Neural cell (in vitro differentiated cells): ENCODE measurements around the gene ATP5PO. TPM values are rescaled to one million over a fixed set of nuclear protein-coding genes. Genes with fewer than 3 reads are reported as not detected.

Source experiments
- H2AFZ ChIP-seq: fragments of 200-600, 300-800 bp; sonication (generic), shearing (Covaris generic); 2 replicates; pipeline ENCODE4 v1.6.0; 2014; ENCODE audit warnings: low read depth, mild to moderate bottlenecking, antibody characterized with exemption, low read length, moderate library complexity
- H3F3A ChIP-seq: fragments of 200-600 bp; shearing (Covaris generic); 2 replicates; pipeline ENCODE4 v1.6.1; 2016; ENCODE audit warnings: mild to moderate bottlenecking, moderate library complexity, mixed read lengths, antibody characterized with exemption, low read length; ENCODE audit not compliant: insufficient read depth, poor library complexity, severe bottlenecking
- H3K27ac ChIP-seq: fragments of 200-600, 300-800 bp; sonication (generic), shearing (Covaris generic); 2 replicates; pipeline ENCODE4 v1.5.1; 2014; ENCODE audit warnings: mild to moderate bottlenecking, low read length, moderate library complexity
- H3K27me3 ChIP-seq: fragments of 300-800, 200-600 bp; sonication (generic), shearing (Covaris generic); 2 replicates; pipeline ENCODE4 v1.6.0; 2014; ENCODE audit warnings: mild to moderate bottlenecking, low read depth, low read length, moderate library complexity; ENCODE audit not compliant: insufficient read depth
- H3K36me3 ChIP-seq: fragments of 300-800, 200-600 bp; sonication (generic), shearing (Covaris generic); 2 replicates; pipeline ENCODE4 v1.5.1; 2014; ENCODE audit warnings: mild to moderate bottlenecking, antibody characterized with exemption, low read length, moderate library complexity; ENCODE audit not compliant: insufficient read depth
- H3K4me2 ChIP-seq: fragments of 300-800, 200-600 bp; sonication (generic), shearing (Covaris generic); 2 replicates; pipeline ENCODE4 v1.6.0; 2014; ENCODE audit warnings: mild to moderate bottlenecking, low read length
- H3K4me3 ChIP-seq: fragments of 300-800, 200-600 bp; sonication (generic), shearing (Covaris generic); 2 replicates; pipeline ENCODE4 v1.5.1; 2014; ENCODE audit warnings: mild to moderate bottlenecking, low read length, moderate library complexity
- H3K79me2 ChIP-seq: fragments of 200-600 bp; shearing (Covaris generic); replicated peaks from 2 replicates; pipeline ENCODE4 v1.6.0; 2014; ENCODE audit warnings: mild to moderate bottlenecking, low read length, moderate library complexity; ENCODE audit not compliant: insufficient read depth
- H3K9ac ChIP-seq: fragments of 300-800, 200-600 bp; sonication (generic), shearing (Covaris generic); 2 replicates; pipeline ENCODE4 v1.6.1; 2016; ENCODE audit warnings: mild to moderate bottlenecking, low read length, mixed read lengths
- H3K9me2 ChIP-seq: fragments of 200-600 bp; shearing (Covaris generic); 2 replicates; pipeline ENCODE4 v1.6.1; 2016; ENCODE audit warnings: mild to moderate bottlenecking, low read length, mixed read lengths; ENCODE audit not compliant: insufficient read depth
- H3K9me3 ChIP-seq: fragments of 200-600, 300-800 bp; sonication (generic), shearing (Covaris generic); 2 replicates; pipeline ENCODE4 v1.6.1; 2016; ENCODE audit warnings: mild to moderate bottlenecking, mixed run types, low read length, moderate library complexity, mixed read lengths
- H4K20me1 ChIP-seq: fragments of 200-600 bp; shearing (Covaris generic); 2 replicates; pipeline ENCODE4 v1.6.1; 2016; ENCODE audit warnings: mild to moderate bottlenecking, mixed run types; ENCODE audit not compliant: insufficient read depth
- EP300 ChIP-seq: fragments of 450-650 bp; conservative IDR thresholded peaks from 2 replicates; pipeline ENCODE4 v1.6.1; 2014; ENCODE audit warnings: antibody characterized with exemption, mild to moderate bottlenecking, moderate library complexity; ENCODE audit not compliant: poor library complexity, severe bottlenecking
- EZH2 ChIP-seq: fragments of 200-600, 300-800 bp; shearing (Covaris generic), sonication (generic); IDR thresholded peaks from 2 replicates; pipeline ENCODE4 v1.6.1; 2014; ENCODE audit warnings: antibody characterized with exemption, low read length, borderline replicate concordance, mild to moderate bottlenecking; ENCODE audit not compliant: insufficient read depth, poor library complexity, severe bottlenecking
- MXI1 ChIP-seq: fragments of 450-650 bp; conservative IDR thresholded peaks from 2 replicates; pipeline ENCODE4 v1.6.1; 2014; ENCODE audit warnings: antibody characterized with exemption, mild to moderate bottlenecking; ENCODE audit not compliant: poor library complexity, severe bottlenecking
- POLR2AphosphoS5 ChIP-seq: IDR thresholded peaks from 2 replicates; pipeline ENCODE4 v1.6.1; 2012
- RAD21 ChIP-seq: fragments of 450-650 bp; conservative IDR thresholded peaks from 2 replicates; pipeline ENCODE4 v1.6.1; 2014; ENCODE audit warnings: antibody characterized with exemption, mild to moderate bottlenecking, moderate library complexity
- SMC3 ChIP-seq: fragments of 450-650 bp; conservative IDR thresholded peaks from 2 replicates; pipeline ENCODE4 v1.6.1; 2014; ENCODE audit warnings: antibody characterized with exemption, mild to moderate bottlenecking, moderate library complexity; ENCODE audit not compliant: poor library complexity
- TAF1 ChIP-seq: IDR thresholded peaks from 2 replicates; pipeline ENCODE4 v1.6.1; 2012; ENCODE audit warnings: low read depth
- polyA plus RNA-seq: library from polyadenylated mRNA; depleted of rRNA; stranded (reverse); fragments of >200 nt; gene quantifications from 2 replicates; pipeline ENCODE4 v1.2.3, GENCODE V29; 2014
- TF ChIP-seq, protein P1 (sequence below): fragments of 450-650 bp; IDR thresholded peaks from 2 replicates; pipeline ENCODE4 v1.5.1; 2014; ENCODE audit warnings: antibody characterized with exemption, mild to moderate bottlenecking, moderate library complexity; ENCODE audit not compliant: poor library complexity, severe bottlenecking
- TF ChIP-seq, protein P2 (sequence below): IDR thresholded peaks from 2 replicates; pipeline ENCODE4 v1.6.1; 2012; ENCODE audit warnings: borderline replicate concordance

Gene ATP5PO
- polyA plus RNA-seq, 1 donor from 2014 or later: 439 TPM

DNA sequence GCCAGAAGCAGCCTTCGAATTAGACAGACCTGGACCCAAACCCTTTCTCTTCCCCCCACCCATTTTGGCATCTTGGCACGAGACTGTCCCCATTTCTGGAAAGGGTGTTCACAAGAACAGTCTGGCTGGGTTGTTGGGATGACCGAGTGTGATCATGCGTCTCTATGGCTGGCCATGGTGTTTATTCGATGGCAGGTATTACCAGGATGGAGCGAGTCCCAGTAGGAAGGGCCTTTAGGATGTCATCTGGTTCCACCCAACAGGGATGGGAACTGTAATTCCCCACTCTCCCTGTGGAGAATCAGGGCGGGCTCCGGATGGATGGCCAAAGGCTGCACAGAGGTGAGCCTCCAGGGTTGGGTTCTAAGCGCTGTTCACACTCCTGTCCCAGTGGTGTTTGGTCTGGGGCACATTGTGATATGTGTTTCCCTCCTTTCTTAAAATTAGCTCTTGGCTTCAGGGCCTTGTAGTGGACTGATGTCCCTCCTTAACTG lies 33.4 kb upstream of the ATP5PO start:
- Histone ChIP-seq H3K4me2 (peak overlapping the region; percentile 21), H3F3A (no peaks in the 10 kb centered on the region), H3K4me3 (peak overlapping the region; percentile 47), H2AFZ (peak overlapping the region; percentile 86), H3K9me3 (no peaks in the 10 kb centered on the region), H3K27me3 (no peaks in the 10 kb centered on the region), H3K36me3 (no peaks in the 10 kb centered on the region), H3K27ac (peak overlapping the region; percentile 98), H3K9me2 (no peaks in the 10 kb centered on the region), H4K20me1 (no peaks in the 10 kb centered on the region), H3K9ac (peak overlapping the region; percentile 74), H3K79me2 (no peaks in the 10 kb centered on the region)
- TF ChIP-seq SMC3: no peak
- no peak for TF ChIP-seq EZH2
- no peak for TF ChIP-seq POLR2AphosphoS5
- TF ChIP-seq TAF1: no peak
- no peak for TF ChIP-seq RAD21
- TF ChIP-seq MXI1: no peak

DNA sequence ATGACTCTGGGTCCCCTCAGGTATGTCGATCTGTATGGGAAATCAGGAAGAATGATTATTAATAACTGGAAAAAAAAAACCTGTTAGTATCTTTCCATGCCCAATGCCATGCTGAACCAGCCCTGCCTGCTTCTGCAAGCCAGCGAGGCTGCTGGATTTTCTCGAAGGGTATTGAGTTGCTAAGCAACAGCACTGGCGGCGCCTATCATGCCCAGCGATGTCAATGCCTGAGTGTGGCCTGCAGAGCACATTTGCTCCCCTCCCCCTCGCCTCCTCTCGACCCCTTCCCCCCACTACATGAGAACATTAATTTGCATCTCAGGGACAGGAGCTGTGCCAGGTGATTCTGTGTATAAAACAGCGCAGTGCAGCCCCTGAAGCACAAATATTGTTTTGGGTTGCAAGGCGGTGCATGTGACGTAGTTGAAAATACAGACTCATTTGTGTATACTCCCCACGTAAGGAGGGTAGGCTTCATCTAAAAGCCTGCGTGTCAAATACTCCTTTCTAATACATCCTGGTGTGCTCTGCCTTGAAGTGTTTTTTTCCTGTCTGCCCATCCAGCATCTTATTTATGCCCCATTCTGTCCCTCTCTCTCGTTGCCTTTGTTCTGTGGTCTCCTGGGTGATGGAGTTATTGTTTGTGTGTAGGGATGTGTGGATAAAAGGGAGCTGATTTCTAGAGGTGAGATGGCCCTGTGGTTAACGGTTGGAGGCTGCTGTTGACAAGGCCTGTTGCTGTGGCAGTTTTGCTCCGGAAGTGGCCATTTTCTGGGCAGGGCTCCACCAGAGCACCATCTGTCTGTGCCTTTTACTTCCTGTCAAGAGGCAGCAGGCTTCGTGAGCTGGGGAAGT lies 32.7 kb upstream of the ATP5PO start:
- Histone ChIP-seq H3K4me2 (peak overlapping the region; percentile 65), H2AFZ (peak overlapping the region; percentile 86), H3K79me2 (no peaks in the 10 kb centered on the region), H3K4me3 (peak overlapping the region; percentile 47), H3K27ac (peak overlapping the region; percentile 98), H4K20me1 (no peaks in the 10 kb centered on the region), H3K9me3 (no peaks in the 10 kb centered on the region), H3K27me3 (no peaks in the 10 kb centered on the region), H3K36me3 (no peaks in the 10 kb centered on the region), H3K9ac (peak overlapping the region; percentile 74), H3F3A (no peaks in the 10 kb centered on the region), H3K9me2 (no peaks in the 10 kb centered on the region)
- TF ChIP-seq RAD21: peak; percentile 52
- peak; percentile 36 for TF ChIP-seq SMC3
- peak; percentile 80 for TF ChIP-seq MXI1
- peak; percentile 5 for TF ChIP-seq POLR2AphosphoS5
- TF ChIP-seq TAF1: no peak
- peak; percentile 59 for TF ChIP-seq EP300
- TF ChIP-seq, protein P1, sequence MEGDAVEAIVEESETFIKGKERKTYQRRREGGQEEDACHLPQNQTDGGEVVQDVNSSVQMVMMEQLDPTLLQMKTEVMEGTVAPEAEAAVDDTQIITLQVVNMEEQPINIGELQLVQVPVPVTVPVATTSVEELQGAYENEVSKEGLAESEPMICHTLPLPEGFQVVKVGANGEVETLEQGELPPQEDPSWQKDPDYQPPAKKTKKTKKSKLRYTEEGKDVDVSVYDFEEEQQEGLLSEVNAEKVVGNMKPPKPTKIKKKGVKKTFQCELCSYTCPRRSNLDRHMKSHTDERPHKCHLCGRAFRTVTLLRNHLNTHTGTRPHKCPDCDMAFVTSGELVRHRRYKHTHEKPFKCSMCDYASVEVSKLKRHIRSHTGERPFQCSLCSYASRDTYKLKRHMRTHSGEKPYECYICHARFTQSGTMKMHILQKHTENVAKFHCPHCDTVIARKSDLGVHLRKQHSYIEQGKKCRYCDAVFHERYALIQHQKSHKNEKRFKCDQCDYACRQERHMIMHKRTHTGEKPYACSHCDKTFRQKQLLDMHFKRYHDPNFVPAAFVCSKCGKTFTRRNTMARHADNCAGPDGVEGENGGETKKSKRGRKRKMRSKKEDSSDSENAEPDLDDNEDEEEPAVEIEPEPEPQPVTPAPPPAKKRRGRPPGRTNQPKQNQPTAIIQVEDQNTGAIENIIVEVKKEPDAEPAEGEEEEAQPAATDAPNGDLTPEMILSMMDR: no peak

DNA sequence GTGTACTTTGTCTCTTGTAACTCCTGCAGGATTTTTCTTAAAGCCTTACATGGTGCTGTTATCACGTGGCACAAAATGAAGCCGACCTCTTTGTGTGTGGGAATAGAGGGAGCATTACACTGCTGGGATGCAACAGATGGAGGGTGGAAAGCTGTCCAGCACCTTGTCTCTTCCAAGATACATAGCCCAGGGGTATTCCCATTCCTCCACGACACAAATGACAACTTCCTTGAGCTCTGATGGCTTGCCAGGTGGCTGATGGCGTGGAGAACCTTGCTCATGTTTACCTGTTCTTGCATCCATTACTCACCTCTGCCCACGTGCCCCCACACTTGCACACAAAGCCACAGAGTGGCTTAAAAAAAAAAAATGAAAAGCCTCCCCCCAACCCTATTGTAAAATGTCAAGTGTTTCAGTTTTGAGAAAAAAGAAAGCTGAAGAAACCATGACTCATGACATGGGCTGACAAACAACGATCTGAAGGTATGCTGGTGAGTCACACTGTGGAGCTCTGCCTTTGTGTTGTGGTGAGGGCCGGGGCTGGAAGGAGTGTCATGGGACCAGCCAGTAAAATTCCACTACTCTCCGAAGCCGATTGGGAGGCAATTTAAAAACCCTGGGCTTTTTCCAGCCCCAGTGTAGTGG lies 32.0 kb upstream of the ATP5PO start:
- no peaks in the 10 kb centered on the region for H3K9me3 ChIP-seq
- TF ChIP-seq, protein P1: peak; percentile 16
- TF ChIP-seq EP300 (no peak), EZH2 (no peak), TAF1 (no peak), SMC3 (no peak), MXI1 (no peak), RAD21 (no peak), POLR2AphosphoS5 (peak; percentile 24)
- TF ChIP-seq, protein P2, sequence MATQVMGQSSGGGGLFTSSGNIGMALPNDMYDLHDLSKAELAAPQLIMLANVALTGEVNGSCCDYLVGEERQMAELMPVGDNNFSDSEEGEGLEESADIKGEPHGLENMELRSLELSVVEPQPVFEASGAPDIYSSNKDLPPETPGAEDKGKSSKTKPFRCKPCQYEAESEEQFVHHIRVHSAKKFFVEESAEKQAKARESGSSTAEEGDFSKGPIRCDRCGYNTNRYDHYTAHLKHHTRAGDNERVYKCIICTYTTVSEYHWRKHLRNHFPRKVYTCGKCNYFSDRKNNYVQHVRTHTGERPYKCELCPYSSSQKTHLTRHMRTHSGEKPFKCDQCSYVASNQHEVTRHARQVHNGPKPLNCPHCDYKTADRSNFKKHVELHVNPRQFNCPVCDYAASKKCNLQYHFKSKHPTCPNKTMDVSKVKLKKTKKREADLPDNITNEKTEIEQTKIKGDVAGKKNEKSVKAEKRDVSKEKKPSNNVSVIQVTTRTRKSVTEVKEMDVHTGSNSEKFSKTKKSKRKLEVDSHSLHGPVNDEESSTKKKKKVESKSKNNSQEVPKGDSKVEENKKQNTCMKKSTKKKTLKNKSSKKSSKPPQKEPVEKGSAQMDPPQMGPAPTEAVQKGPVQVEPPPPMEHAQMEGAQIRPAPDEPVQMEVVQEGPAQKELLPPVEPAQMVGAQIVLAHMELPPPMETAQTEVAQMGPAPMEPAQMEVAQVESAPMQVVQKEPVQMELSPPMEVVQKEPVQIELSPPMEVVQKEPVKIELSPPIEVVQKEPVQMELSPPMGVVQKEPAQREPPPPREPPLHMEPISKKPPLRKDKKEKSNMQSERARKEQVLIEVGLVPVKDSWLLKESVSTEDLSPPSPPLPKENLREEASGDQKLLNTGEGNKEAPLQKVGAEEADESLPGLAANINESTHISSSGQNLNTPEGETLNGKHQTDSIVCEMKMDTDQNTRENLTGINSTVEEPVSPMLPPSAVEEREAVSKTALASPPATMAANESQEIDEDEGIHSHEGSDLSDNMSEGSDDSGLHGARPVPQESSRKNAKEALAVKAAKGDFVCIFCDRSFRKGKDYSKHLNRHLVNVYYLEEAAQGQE: no peak
- no peaks in the 10 kb centered on the region for H3F3A ChIP-seq
- peak overlapping the region; percentile 86 for H2AFZ ChIP-seq
- H3K9me2 ChIP-seq: no peaks in the 10 kb centered on the region
- H3K36me3 ChIP-seq: no peaks in the 10 kb centered on the region
- H3K79me2 ChIP-seq: no peaks in the 10 kb centered on the region
- H3K4me3 ChIP-seq: peak overlapping the region; percentile 47
- H3K27ac ChIP-seq: peak overlapping the region; percentile 98
- peak overlapping the region; percentile 65 for H3K4me2 ChIP-seq
- no peaks in the 10 kb centered on the region for H3K27me3 ChIP-seq
- peak overlapping the region; percentile 74 for H3K9ac ChIP-seq
- no peaks in the 10 kb centered on the region for H4K20me1 ChIP-seq
